Measurements from ENCODE around the gene KLF14.

DNA sequence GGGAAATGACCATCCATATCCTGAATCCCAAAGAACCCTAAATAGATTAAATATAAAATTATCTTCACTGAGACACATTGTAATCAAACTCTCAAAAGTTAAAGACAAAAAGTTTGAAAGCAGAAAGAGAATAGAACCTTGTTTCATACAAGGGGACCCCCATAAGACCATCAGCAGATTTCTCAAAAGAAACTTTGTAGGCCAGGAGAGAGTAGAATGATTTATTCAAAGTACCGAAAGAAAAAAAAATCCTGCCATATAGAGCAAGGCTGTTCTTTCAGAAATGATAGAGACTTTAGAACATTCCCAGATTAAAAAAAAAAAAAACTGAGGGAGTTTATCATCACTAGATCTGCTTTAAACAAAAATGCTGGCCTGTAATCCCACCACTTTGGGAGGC, 34.8 kb upstream of the KLF14 start:
- TF ChIP-seq POLR2A (IDR thresholded peaks at IDR 0.05) = no peak
- TF ChIP-seq, protein P1, sequence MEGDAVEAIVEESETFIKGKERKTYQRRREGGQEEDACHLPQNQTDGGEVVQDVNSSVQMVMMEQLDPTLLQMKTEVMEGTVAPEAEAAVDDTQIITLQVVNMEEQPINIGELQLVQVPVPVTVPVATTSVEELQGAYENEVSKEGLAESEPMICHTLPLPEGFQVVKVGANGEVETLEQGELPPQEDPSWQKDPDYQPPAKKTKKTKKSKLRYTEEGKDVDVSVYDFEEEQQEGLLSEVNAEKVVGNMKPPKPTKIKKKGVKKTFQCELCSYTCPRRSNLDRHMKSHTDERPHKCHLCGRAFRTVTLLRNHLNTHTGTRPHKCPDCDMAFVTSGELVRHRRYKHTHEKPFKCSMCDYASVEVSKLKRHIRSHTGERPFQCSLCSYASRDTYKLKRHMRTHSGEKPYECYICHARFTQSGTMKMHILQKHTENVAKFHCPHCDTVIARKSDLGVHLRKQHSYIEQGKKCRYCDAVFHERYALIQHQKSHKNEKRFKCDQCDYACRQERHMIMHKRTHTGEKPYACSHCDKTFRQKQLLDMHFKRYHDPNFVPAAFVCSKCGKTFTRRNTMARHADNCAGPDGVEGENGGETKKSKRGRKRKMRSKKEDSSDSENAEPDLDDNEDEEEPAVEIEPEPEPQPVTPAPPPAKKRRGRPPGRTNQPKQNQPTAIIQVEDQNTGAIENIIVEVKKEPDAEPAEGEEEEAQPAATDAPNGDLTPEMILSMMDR (IDR thresholded peaks at IDR 0.05) = no peak

All from heart left ventricle (tissue), 13 donors.